A549 (cell line): ENCODE data around the gene NDRG2. TPM values are rescaled to one million over a fixed set of nuclear protein-coding genes. Genes with fewer than 3 reads are reported as not detected.

Experiments used
- ATAC-seq, 2 experiments: fragments of 200-7000 bp in 1 of 2; fragments of >200 bp in 1 of 2; cut with Nextera tagmentation in 1 of 2; cut with Tn5 transposase in 1 of 2; 3 replicates each; pipeline versions ENCODE4 v1.8.0 to v1.9.1; 2018 to 2020; ENCODE audit warnings: mild to moderate bottlenecking in 1 of 2, moderate library complexity in 1 of 2
- CTCF ChIA-PET: fragments of 300-600 bp; sonication (Branson Sonifier 250); formaldehyde crosslinking; extraction: SDS; loops from one replicate; lab custom pipeline; 2021; ENCODE audit warnings: antibody characterized with exemption, inconsistent platforms; lab: Yijun Ruan, JAX
- POLR2A ChIA-PET: fragments of 350-600 bp; formaldehyde crosslinking; extraction: SDS; loops from one replicate; lab custom pipeline; 2021; ENCODE audit warnings: antibody characterized with exemption, inconsistent platforms; lab: Yijun Ruan, JAX
- DNase-seq, 2 experiments: peaks; one replicate each; pipeline versions ENCODE4 v3.0.0 to v3.0.0-alpha.2; 2011 to 2016; ENCODE audit warnings: low read depth in 1 of 2, low spot score in 1 of 2
- FAIRE-seq: peaks from 2 replicates; lab custom pipeline; 2011; peaks lifted over from hg19 to GRCh38; lab: Jason Lieb, UNC
- H3K27ac ChIP-seq, 2 experiments: fragments of >200 bp; sonication (Bioruptor Twin); formaldehyde crosslinking; 3 replicates each; pipeline ENCODE4 v1.5.1; 2016 to 2017
- H3K4me1 ChIP-seq: fragments of >200 bp; sonication (Bioruptor Twin); formaldehyde crosslinking; 3 replicates; pipeline ENCODE4 v1.6.1; 2016
- H3K4me2 ChIP-seq: fragments of >200 bp; sonication (Bioruptor Twin); formaldehyde crosslinking; 3 replicates; pipeline ENCODE4 v1.6.1; 2016
- H3K4me3 ChIP-seq: fragments of >200 bp; sonication (Bioruptor Twin); formaldehyde crosslinking; 3 replicates; pipeline ENCODE4 v1.5.1; 2016
- H3K9me3 ChIP-seq: fragments of >200 bp; sonication (Bioruptor Twin); formaldehyde crosslinking; 3 replicates; pipeline ENCODE4 v1.6.1; 2016
- ATOH8 ChIP-seq: fragments of 250-450 bp; sonication (Bioruptor Pico); IDR thresholded peaks from 2 replicates; pipeline ENCODE4 v1.5.0; 2020; ENCODE audit warnings: low read depth, mild to moderate bottlenecking, moderate library complexity
- BHLHE40 ChIP-seq: IDR thresholded peaks from 2 replicates; pipeline ENCODE4 v1.6.1; 2012; ENCODE audit warnings: low read depth, low read length, inconsistent platforms
- CBX2 ChIP-seq: fragments of 200-600 bp; sonication (generic); IDR thresholded peaks from 2 replicates; pipeline ENCODE4 v1.6.1; 2016; ENCODE audit warnings: low read depth, mild to moderate bottlenecking, borderline replicate concordance
- CBX8 ChIP-seq: fragments of 200-600 bp; sonication (generic); IDR thresholded peaks from 2 replicates; pipeline ENCODE4 v1.6.1; 2016
- CHD4 ChIP-seq: fragments of 200-600 bp; sonication (generic); IDR thresholded peaks from 2 replicates; pipeline ENCODE4 v1.6.1; 2016; ENCODE audit warnings: antibody characterized with exemption, mild to moderate bottlenecking, borderline replicate concordance
- E2F6 ChIP-seq: IDR thresholded peaks from 2 replicates; pipeline ENCODE4 v1.6.1; 2012; ENCODE audit warnings: low read depth, borderline replicate concordance
- EHF ChIP-seq: fragments of 250-450 bp; sonication (Bioruptor Pico); IDR thresholded peaks from 2 replicates; pipeline ENCODE4 v1.5.0; 2020; ENCODE audit warnings: mild to moderate bottlenecking
- ESRRA ChIP-seq: fragments of 150-350 bp; IDR thresholded peaks from 2 replicates; pipeline ENCODE4 v1.6.1; 2014; ENCODE audit warnings: mild to moderate bottlenecking, low read length, borderline replicate concordance
- FOSL2 ChIP-seq, 2 experiments: fragments of 450-650 bp in 1 of 2; fragments of >200 bp in 1 of 2; sonication (Bioruptor Twin) in 1 of 2; formaldehyde crosslinking; IDR thresholded peaks; 2 replicates each; pipeline versions ENCODE4 v1.5.0 to v1.6.1; 2016 to 2020; ENCODE audit warnings: mild to moderate bottlenecking in 1 of 2, moderate library complexity in 1 of 2
- FOXS1 ChIP-seq: fragments of 250-450 bp; sonication (Bioruptor Pico); IDR thresholded peaks from 2 replicates; pipeline ENCODE4 v1.5.0; 2020; ENCODE audit warnings: mild to moderate bottlenecking, moderate library complexity
- GATA3 ChIP-seq: IDR thresholded peaks from 2 replicates; pipeline ENCODE4 v1.6.1; 2012; ENCODE audit warnings: borderline replicate concordance
- HES2 ChIP-seq: fragments of >200 bp; sonication (Bioruptor Twin); formaldehyde crosslinking; IDR thresholded peaks from 2 replicates; pipeline ENCODE4 v1.6.1; 2016
- HEYL ChIP-seq: fragments of 250-450 bp; sonication (Bioruptor Pico); IDR thresholded peaks from 2 replicates; pipeline ENCODE4 v1.8.0; 2021; ENCODE audit warnings: mild to moderate bottlenecking, moderate library complexity
- HOXB13 ChIP-seq: fragments of 250-450 bp; sonication (Bioruptor Pico); IDR thresholded peaks from 2 replicates; pipeline ENCODE4 v1.5.0; 2020; ENCODE audit warnings: low read depth, mild to moderate bottlenecking, moderate library complexity
- HOXB5 ChIP-seq: fragments of 250-450 bp; sonication (Bioruptor Pico); IDR thresholded peaks from 2 replicates; pipeline ENCODE4 v1.5.0; 2020; ENCODE audit warnings: mild to moderate bottlenecking, moderate library complexity
- JUNB ChIP-seq: fragments of >200 bp; sonication (Bioruptor Twin); formaldehyde crosslinking; IDR thresholded peaks from 2 replicates; pipeline ENCODE4 v1.6.1; 2016
- KDM1A ChIP-seq: fragments of 200-600 bp; sonication (generic); IDR thresholded peaks from 2 replicates; pipeline ENCODE4 v1.6.1; 2016; ENCODE audit warnings: low read depth, mild to moderate bottlenecking
- NPAS2 ChIP-seq: fragments of 250-450 bp; sonication (Bioruptor Pico); IDR thresholded peaks from 2 replicates; pipeline ENCODE4 v1.8.0; 2022; ENCODE audit warnings: mild to moderate bottlenecking, moderate library complexity, borderline replicate concordance
- NR3C1 ChIP-seq: fragments of >200 bp; sonication (Bioruptor Twin); formaldehyde crosslinking; IDR thresholded peaks from 3 replicates; pipeline ENCODE4 v1.6.1; 2017
- PBX3 ChIP-seq: IDR thresholded peaks from 2 replicates; pipeline ENCODE4 v1.6.1; 2012
- PHF8 ChIP-seq: fragments of 200-600 bp; sonication (generic); IDR thresholded peaks from 2 replicates; pipeline ENCODE4 v1.6.1; 2016; ENCODE audit warnings: low read depth, mild to moderate bottlenecking, antibody characterized with exemption, moderate library complexity, borderline replicate concordance
- POLR2A ChIP-seq: IDR thresholded peaks from 2 replicates; pipeline ENCODE4 v1.6.1; 2012; ENCODE audit warnings: mild to moderate bottlenecking, low read length
- POLR2AphosphoS2 ChIP-seq: conservative IDR thresholded peaks from 2 replicates; pipeline ENCODE4 v1.6.1; 2012; ENCODE audit warnings: low read length, improper control_type of control experiment, inconsistent platforms
- RARB ChIP-seq: fragments of 250-450 bp; sonication (Bioruptor Pico); IDR thresholded peaks from 2 replicates; pipeline ENCODE4 v1.8.0; 2021; ENCODE audit warnings: mild to moderate bottlenecking, moderate library complexity
- TP53 ChIP-seq: fragments of 250-450 bp; sonication (Bioruptor Pico); IDR thresholded peaks from 2 replicates; pipeline ENCODE4 v1.5.0; 2021; ENCODE audit warnings: mild to moderate bottlenecking, moderate library complexity
- USF2 ChIP-seq: fragments of 450-650 bp; IDR thresholded peaks from 2 replicates; pipeline ENCODE4 v1.6.1; 2014; ENCODE audit warnings: antibody characterized with exemption
- ZFP36 ChIP-seq: fragments of 450-650 bp; IDR thresholded peaks from 2 replicates; pipeline ENCODE4 v1.6.1; 2014; ENCODE audit warnings: borderline replicate concordance; ENCODE audit not compliant: partially characterized antibody
- WGBS: methylation state at CpG from one replicate; pipeline ENCODE4 v1.1.6; 2017; ENCODE audit errors: missing lambda C conversion rate; 5-methylcytosine and 5-hydroxymethylcytosine counted together
- polyA plus RNA-seq, 4 experiments: library from polyadenylated mRNA; depleted of rRNA in 3 of 4; stranded (reverse); fragments of >200 nt; fragmentation: RNase III in 1 of 4; extraction: RNeasy Plus Mini Kit Qiagen cat#74134 plus additional on column Dnase treatment in 1 of 4; gene quantifications; 2 replicates in 3 of 4; 3 replicates in 1 of 4; pipeline ENCODE4 v1.2.3, GENCODE V29; 2011 to 2017

Gene NDRG2
- polyA plus RNA-seq, 2 of the 4 experiments (the other 2 are of a cell fraction): 4.7 to 6.8 TPM

- Histone ChIP-seq H3K4me1 (no peaks in the 10 kb centered on the region), H3K27ac (no peak overlapping the region), H3K4me3 (no peak overlapping the region), H3K9me3 (no peaks in the 10 kb centered on the region), H3K4me2 (no peak overlapping the region)
- ATAC-seq: no peak
- WGBS: 22% methylated on average over 3 of the region's 3 CpGs
- TF ChIP-seq PBX3 (no peak), HES2 (no peak), USF2 (no peak), POLR2A (no peak), FOSL2 (IDR thresholded peaks at IDR 0.05) (no peak), FOSL2 (CRISPR knock-in tag; IDR thresholded peaks at IDR 0.05) (no peak), E2F6 (no peak), JUNB (no peak), POLR2AphosphoS2 (no peak), KDM1A (no peak), HOXB5 (CRISPR knock-in tag) (no peak), PHF8 (no peak), CBX8 (no peak), CBX2 (no peak), HOXB13 (CRISPR knock-in tag) (no peak), NR3C1 (no peak)
- no peak for DNase-seq
- POLR2A ChIA-PET: no interaction called here
- no peak for FAIRE-seq
- CTCF ChIA-PET: interaction anchor here (1.1 to 12.5 kb wide), 3 partner anchors 21 to 163 kb away, joined by 3 to 210 read pairs (median 16); no protein-coding TSS in a partner anchor
These were observed 12.3 kb upstream of the NDRG2 start for GRCh38 chr14:21037156-21037555.

GRCh38 chr14:21036751-21037150, 11.9 kb upstream of the NDRG2 start:
- Histone ChIP-seq H3K9me3 (no peaks in the 10 kb centered on the region), H3K4me3 (no peak overlapping the region), H3K27ac (no peak overlapping the region), H3K4me2 (no peak overlapping the region), H3K4me1 (no peaks in the 10 kb centered on the region)
- FAIRE-seq (no peak), DNase-seq (no peak), ATAC-seq (no peak)
- ChIA-PET POLR2A (no interaction called here), CTCF (interaction anchor here (1.1 to 12.5 kb wide), 4 partner anchors 21 to 163 kb away, joined by 3 to 210 read pairs (median 11); no protein-coding TSS in a partner anchor)
- WGBS: 76% methylated on average over 7 of the region's 7 CpGs
- TF ChIP-seq BHLHE40 (no peak), ATOH8 (CRISPR knock-in tag) (no peak), KDM1A (no peak), FOSL2 (IDR thresholded peaks at IDR 0.05) (no peak), FOSL2 (CRISPR knock-in tag; IDR thresholded peaks at IDR 0.05) (no peak)

- Histone ChIP-seq H3K9me3 (no peaks in the 10 kb centered on the region), H3K4me2 (no peak within 1 kb of the TSS), H3K27ac (no peak within 1 kb of the TSS), H3K4me3 (no peak within 1 kb of the TSS)
- no peak for FAIRE-seq
- POLR2A ChIA-PET: no interaction called here
- CTCF ChIA-PET: interaction anchor here (1.1 to 12.5 kb wide), 8 partner anchors 8 to 75 kb away, joined by 3 to 210 read pairs (median 8); no protein-coding TSS in a partner anchor
- DNase-seq: no peak
- 30% methylated on average over 5 of the region's 5 CpGs for WGBS
- TF ChIP-seq CBX8 (no peak), HEYL (CRISPR knock-in tag) (no peak), RARB (CRISPR knock-in tag) (no peak), PHF8 (no peak), USF2 (no peak), CHD4 (no peak), TP53 (no peak), NPAS2 (CRISPR knock-in tag) (no peak), NR3C1 (no peak), ESRRA (no peak), FOXS1 (CRISPR knock-in tag) (no peak), EHF (CRISPR knock-in tag) (no peak), GATA3 (no peak), KDM1A (no peak), ZFP36 (no peak)
- TF ChIP-seq, all 56 proteins: peak for 0
- ATAC-seq: no peak
- no peaks in the 10 kb centered on the region for H3K4me1 ChIP-seq
These were observed 9.8 kb upstream of the NDRG2 start, which contains the start of gene RNASE13 for GRCh38 chr14:21034707-21035106. RNASE13 (minus strand) TSS chr14:21034807; CDS start chr14:21034288, 519 bp downstream.
